Measurements from ENCODE around the gene MSRB3. TPM values are rescaled to one million over a fixed set of nuclear protein-coding genes. Genes with fewer than 3 reads are reported as not detected.
"Not testable (repeated sequence)": the region's sequence is repeated elsewhere in the genome, so short reads cannot be mapped to it uniquely, and the experiment has no call there.

MSRB3 gene
- total RNA-seq, 1 donor from 2014 or later = 3.9 TPM

- DNase-seq = no peak
These were observed 181.1 kb downstream of the MSRB3 start for GRCh38 chr12:65459545-65459944.

GRCh38 chr12:65460063-65460462 is 181.6 kb downstream of the MSRB3 start:
- no peak for DNase-seq

GRCh38 chr12:65461017-65461416 is 182.5 kb downstream of the MSRB3 start:
- DNase-seq = no peak

- DNase-seq = no peak
These were observed 184.0 kb downstream of the MSRB3 start for GRCh38 chr12:65462484-65462883.

- no peak for DNase-seq
These were observed 184.6 kb downstream of the MSRB3 start for GRCh38 chr12:65463082-65463481.

- DNase-seq = no peak
These were observed 185.1 kb downstream of the MSRB3 start for GRCh38 chr12:65463611-65464010.

- DNase-seq = no peak
These were observed 186.4 kb downstream of the MSRB3 start for GRCh38 chr12:65464930-65465329.

GRCh38 chr12:65465766-65466547 is 187.5 kb downstream of the MSRB3 start:
- no peak for DNase-seq

- DNase-seq = no peak
These were observed 188.4 kb downstream of the MSRB3 start for GRCh38 chr12:65466911-65467310.

- no peak for DNase-seq
These were observed 191.8 kb downstream of the MSRB3 start for GRCh38 chr12:65470256-65470655.

GRCh38 chr12:65472079-65472478 is 193.6 kb downstream of the MSRB3 start:
- DNase-seq = no peak

- no peak for DNase-seq
These were observed 196.3 kb downstream of the MSRB3 start for GRCh38 chr12:65474831-65475230.

GRCh38 chr12:65477721-65478120 is 199.2 kb downstream of the MSRB3 start:
- DNase-seq = no peak

GRCh38 chr12:65483891-65484516 is 205.5 kb downstream of the MSRB3 start:
- DNase-seq = not testable (repeated sequence)

- DNase-seq = no peak
These were observed 209.7 kb downstream of the MSRB3 start for GRCh38 chr12:65488197-65488596.

GRCh38 chr12:65490250-65490649 is 211.8 kb downstream of the MSRB3 start:
- no peak for DNase-seq

GRCh38 chr12:65492998-65493912 is 214.8 kb downstream of the MSRB3 start:
- DNase-seq = no peak

GRCh38 chr12:65493913-65494245 is 215.4 kb downstream of the MSRB3 start:
- DNase-seq = no peak

- no peak for DNase-seq
These were observed 216.1 kb downstream of the MSRB3 start for GRCh38 chr12:65494537-65494936.

- no peak for DNase-seq
These were observed 216.8 kb downstream of the MSRB3 start for GRCh38 chr12:65495233-65495632.

GRCh38 chr12:65496617-65497016 is 218.1 kb downstream of the MSRB3 start:
- no peak for DNase-seq

GRCh38 chr12:65497660-65498059 is 219.2 kb downstream of the MSRB3 start:
- DNase-seq = no peak

- no peak for DNase-seq
These were observed 220.7 kb downstream of the MSRB3 start for GRCh38 chr12:65499167-65499566.
